BJ (cell line): ENCODE data around the gene RNF208. TPM values are rescaled to one million over a fixed set of nuclear protein-coding genes. Genes with fewer than 3 reads are reported as not detected.

Experiments
- CTCF ChIA-PET: fragments of 350-600 bp; formaldehyde crosslinking; extraction: SDS; loops from one replicate; lab custom pipeline; 2021; ENCODE audit warnings: antibody characterized with exemption, inconsistent platforms; lab: Yijun Ruan, JAX
- POLR2A ChIA-PET: fragments of 300-600 bp; sonication (Branson Sonifier 250); formaldehyde crosslinking; extraction: SDS; loops from one replicate; lab custom pipeline; 2021; ENCODE audit warnings: antibody characterized with exemption; lab: Charles Lee
- DNase-seq: peaks from one replicate; pipeline ENCODE4 v3.0.0-alpha.2; 2011; ENCODE audit warnings: low read depth
- H3K27me3 ChIP-seq: 2 replicates; pipeline ENCODE4 v1.6.0; 2011; ENCODE audit warnings: low read length; ENCODE audit not compliant: control insufficient read depth, insufficient read depth
- H3K36me3 ChIP-seq: 2 replicates; pipeline ENCODE4 v1.5.1; 2011; ENCODE audit warnings: low read length; ENCODE audit not compliant: control insufficient read depth, insufficient read depth
- H3K4me3 ChIP-seq: 2 replicates; pipeline ENCODE4 v1.5.1; 2011; ENCODE audit warnings: low read depth, mild to moderate bottlenecking, control low read depth, low read length
- polyA plus RNA-seq: library from polyadenylated mRNA; depleted of rRNA; stranded (reverse); fragments of >200 nt; gene quantifications from 2 replicates; pipeline ENCODE4 v1.2.3, GENCODE V29; 2011; rRNA removed
- TF ChIP-seq, protein P1 (sequence below): IDR thresholded peaks from 2 replicates; pipeline ENCODE4 v1.5.1; 2011; ENCODE audit warnings: low read depth, mild to moderate bottlenecking, control low read depth, inconsistent platforms, low read length, moderate library complexity; ENCODE audit not compliant: insufficient read depth

RNF208 gene
- polyA plus RNA-seq, 1 experiment, result 0.39 TPM

DNA sequence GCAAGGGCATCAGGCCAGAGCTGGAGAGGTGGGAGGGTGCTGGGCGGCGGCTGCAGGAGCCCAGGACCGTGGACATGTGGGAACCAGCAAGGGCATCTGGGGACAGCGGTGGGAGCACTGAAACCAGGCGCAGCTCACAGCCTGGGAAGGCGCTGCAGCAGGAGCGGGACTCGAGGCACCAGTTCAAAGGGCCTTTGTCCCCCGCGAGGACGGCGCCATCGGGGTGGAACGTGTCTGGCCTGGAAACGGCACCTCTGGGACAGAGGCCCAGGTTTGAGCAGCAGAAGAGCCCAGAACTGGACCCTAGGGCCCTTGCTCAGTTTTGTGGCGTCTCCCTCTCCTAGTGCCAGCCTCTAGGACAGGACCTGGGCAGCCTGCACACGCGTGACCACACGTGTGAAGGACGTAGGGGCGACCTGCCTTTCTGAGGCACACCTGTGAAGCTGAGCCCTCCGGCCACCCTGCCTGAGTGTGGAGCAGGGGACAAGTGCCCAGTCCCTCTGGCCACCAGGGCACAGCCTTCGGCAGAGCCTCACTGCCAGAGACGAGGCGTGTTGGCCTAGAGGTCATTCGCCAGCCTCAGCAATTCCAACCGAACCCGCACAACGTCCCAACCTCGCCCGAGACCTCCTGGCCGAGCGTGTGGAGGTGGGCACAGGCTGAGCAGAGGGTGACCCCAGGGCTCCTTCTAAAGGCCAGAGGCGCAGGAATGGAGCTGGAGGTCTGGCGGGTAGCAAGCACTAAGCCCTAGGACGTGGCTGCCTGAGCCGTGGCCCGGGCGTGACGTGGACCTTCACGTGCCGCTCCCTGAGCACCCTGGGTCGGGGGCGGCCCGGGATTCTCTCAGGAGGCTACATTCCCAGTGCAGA, 48.0 kb downstream of the RNF208 start:
- ChIA-PET POLR2A (no interaction called here), CTCF (interaction anchor here (0.9 to 1.0 kb wide), 3 partner anchors 24 to 63 kb away, joined by 3 read pairs; no protein-coding TSS in a partner anchor)
- no peak for DNase-seq
- H3K36me3 ChIP-seq, result peaks cover 7% of the 10 kb centered on the region
- no peak overlapping the region for H3K4me3 ChIP-seq
- H3K27me3 ChIP-seq, result peaks cover 13% of the 10 kb centered on the region
- TF ChIP-seq, protein P1, sequence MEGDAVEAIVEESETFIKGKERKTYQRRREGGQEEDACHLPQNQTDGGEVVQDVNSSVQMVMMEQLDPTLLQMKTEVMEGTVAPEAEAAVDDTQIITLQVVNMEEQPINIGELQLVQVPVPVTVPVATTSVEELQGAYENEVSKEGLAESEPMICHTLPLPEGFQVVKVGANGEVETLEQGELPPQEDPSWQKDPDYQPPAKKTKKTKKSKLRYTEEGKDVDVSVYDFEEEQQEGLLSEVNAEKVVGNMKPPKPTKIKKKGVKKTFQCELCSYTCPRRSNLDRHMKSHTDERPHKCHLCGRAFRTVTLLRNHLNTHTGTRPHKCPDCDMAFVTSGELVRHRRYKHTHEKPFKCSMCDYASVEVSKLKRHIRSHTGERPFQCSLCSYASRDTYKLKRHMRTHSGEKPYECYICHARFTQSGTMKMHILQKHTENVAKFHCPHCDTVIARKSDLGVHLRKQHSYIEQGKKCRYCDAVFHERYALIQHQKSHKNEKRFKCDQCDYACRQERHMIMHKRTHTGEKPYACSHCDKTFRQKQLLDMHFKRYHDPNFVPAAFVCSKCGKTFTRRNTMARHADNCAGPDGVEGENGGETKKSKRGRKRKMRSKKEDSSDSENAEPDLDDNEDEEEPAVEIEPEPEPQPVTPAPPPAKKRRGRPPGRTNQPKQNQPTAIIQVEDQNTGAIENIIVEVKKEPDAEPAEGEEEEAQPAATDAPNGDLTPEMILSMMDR, result no peak

DNA sequence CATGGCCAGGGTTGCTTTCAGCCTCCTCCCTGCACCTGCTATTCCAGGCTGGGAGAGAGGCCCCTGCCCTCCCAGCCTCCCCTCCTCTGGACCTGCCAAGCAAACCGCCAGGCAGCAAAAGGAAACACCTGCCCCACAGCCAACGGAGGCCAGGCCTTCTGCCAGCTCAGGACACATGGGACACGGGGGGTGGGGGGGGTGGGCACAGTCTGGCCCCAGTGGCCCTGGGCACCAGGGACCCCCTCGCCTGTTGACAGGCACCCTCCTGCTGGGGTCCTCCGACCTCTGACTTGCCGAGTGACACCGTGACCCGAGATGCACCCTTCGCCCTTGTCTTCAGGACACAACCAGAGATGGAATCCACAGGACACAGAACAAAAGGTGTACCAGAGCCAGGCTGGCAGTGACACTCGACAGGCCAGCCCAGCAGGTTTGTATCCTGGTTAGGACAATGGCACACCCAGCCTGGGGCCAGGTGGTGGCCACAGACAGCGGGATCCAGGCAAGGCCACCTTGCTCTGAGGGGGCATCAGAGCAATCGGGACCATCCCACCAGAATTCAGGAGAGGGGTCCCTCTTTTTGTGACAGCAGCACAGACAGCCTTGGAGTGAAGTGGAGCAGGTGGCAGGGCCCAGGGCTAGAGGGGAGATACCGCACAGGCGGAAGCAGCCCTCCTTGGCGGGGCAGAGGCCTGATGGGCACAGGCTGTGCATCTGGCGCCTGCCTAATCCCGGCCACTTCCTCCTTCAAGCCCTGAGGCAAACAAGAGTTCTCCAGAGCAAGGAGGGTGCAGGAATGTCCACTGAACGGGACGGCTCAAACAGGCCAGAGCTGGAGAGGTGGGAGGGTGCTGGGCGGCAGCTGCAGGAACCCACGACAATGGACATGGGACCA, 48.9 kb downstream of the RNF208 start:
- H3K27me3 ChIP-seq, result peaks cover 15% of the 10 kb centered on the region
- TF ChIP-seq, protein P1, result no peak
- H3K36me3 ChIP-seq, result peaks cover 2% of the 10 kb centered on the region
- no peak for DNase-seq
- POLR2A ChIA-PET, result no interaction called here
- no peak overlapping the region for H3K4me3 ChIP-seq
- CTCF ChIA-PET, result interaction anchor here (1.0 kb wide), 1 partner anchor 64 kb away, joined by 3 read pairs; no protein-coding TSS in a partner anchor

DNA sequence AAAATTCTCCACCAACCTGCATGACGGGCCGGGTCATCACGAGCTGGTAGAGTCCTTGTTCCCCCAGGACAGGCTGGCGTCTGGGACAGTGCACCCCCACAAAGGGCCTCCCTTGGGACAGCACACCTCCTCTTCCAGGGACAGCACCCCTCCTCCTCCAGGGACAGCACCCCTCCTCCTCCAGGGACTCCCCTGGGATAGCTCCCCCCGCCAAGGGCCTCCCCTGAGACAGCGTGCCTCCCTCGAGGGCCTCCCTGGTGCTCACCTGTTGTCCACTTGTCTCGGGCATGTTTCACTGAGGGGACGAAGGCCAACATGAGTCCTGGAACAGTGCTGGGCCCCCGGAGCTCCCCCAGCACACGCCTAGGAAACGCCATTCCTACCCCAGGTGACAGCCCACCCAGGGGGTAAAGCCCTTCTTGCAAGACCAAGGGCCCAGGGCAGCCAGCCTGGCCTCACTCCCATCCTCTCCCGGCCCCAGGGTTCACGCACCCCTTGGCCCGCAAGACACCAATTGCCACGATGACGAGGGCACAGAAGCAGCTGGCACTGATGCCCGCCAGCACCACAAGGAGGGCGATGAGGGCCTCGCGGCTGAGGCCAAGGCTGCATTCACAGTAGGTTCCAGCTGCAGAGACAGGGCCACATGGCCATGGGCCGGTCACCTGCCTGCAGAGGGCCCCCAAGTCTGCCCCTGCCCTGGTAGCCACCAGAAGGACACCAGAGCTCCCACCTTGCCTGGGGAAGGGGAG, 50.7 kb downstream of the RNF208 start:
- CTCF ChIA-PET, result interaction anchor here (1.3 kb wide), 2 partner anchors 11 to 16 kb away, joined by 3 read pairs; no protein-coding TSS in a partner anchor
- TF ChIP-seq, protein P1, result no peak
- Histone ChIP-seq H3K36me3 (peaks cover under 1% of the 10 kb centered on the region; the same call in 1 of the 2 replicates), H3K27me3 (peaks cover 26% of the 10 kb centered on the region), H3K4me3 (no peak overlapping the region)
- POLR2A ChIA-PET, result interaction anchor here (0.6 kb wide), 1 partner anchor 9 kb away, joined by 3 read pairs; no protein-coding TSS in a partner anchor
- no peak for DNase-seq

DNA sequence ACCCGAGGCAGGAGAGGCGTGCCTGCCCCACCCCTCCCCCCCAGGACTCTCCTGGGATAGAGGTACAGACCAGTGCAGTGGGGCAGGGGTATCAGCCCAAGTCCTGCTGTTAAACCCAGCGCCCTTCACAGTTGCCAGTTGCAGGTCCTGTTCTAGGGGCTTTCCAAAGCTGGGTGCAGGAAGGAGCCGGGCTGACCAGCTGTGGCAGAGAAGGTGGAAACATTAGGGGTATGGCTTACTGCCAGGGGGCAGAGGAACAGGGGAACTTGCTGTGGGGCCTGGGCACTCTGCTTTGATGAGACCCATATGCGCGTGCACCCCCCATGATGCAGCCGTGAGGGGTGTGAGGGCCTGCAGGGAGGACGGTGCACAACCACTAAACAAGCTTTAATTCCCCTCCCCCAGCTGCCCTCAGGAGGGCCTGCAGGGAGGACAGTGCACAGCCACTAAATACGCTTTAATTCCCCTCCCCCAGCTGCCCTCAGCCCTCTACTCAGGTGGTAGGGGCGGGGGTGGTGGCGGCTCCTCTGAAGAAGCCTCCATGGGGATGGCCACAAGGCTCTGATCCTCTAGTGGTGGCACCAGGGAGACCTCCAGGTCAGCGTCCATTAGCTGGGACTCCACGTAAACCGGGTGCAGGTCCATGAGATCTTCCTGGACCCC, 51.4 kb downstream of the RNF208 start:
- no peaks in the 10 kb centered on the region for H3K36me3 ChIP-seq
- POLR2A ChIA-PET, result interaction anchor here (0.6 kb wide), 1 partner anchor 9 kb away, joined by 3 read pairs; no protein-coding TSS in a partner anchor
- peaks cover 28% of the 10 kb centered on the region for H3K27me3 ChIP-seq
- H3K4me3 ChIP-seq, result no peak overlapping the region
- no peak for DNase-seq
- CTCF ChIA-PET, result interaction anchor here (1.3 kb wide), 1 partner anchor 10 kb away, joined by 3 read pairs; no protein-coding TSS in a partner anchor
- TF ChIP-seq, protein P1, result no peak

Other genes starting within 250 kb of the RNF208 start
- gene PTGDS, start 244.7 kb downstream of the RNF208 start, polyA plus RNA-seq, result 0.31 and 0.58 TPM in 2 replicates
- gene LCNL1, start 239.2 kb downstream of the RNF208 start, polyA plus RNA-seq, result 0.01 and 0.06 TPM in 2 replicates
- gene PAXX, start 229.8 kb downstream of the RNF208 start, polyA plus RNA-seq, result 10.3 and 11.8 TPM in 2 replicates
- 3.9 and 4.0 TPM in 2 replicates for gene CLIC3, start 225.7 kb downstream of the RNF208 start, polyA plus RNA-seq
- 8.7 and 16.0 TPM in 2 replicates for gene ABCA2, start 194.0 kb downstream of the RNF208 start, polyA plus RNA-seq
- gene FUT7, start 190.2 kb downstream of the RNF208 start, polyA plus RNA-seq, result not detected in 2 replicates
- gene NPDC1, start 176.1 kb downstream of the RNF208 start, polyA plus RNA-seq, result 21.8 and 31.9 TPM in 2 replicates
- not detected in 2 replicates for gene ENTPD2, start 168.2 kb downstream of the RNF208 start, polyA plus RNA-seq
- 5.1 and 8.6 TPM in 2 replicates for gene SAPCD2, start 151.7 kb downstream of the RNF208 start, polyA plus RNA-seq
- 2.8 and 5.6 TPM in 2 replicates for gene UAP1L1, start 144.7 kb downstream of the RNF208 start, polyA plus RNA-seq
- gene MAN1B1, start 135.3 kb downstream of the RNF208 start, polyA plus RNA-seq, result 53.0 and 80.0 TPM in 2 replicates
- 66.7 and 94.4 TPM in 2 replicates for gene DPP7, start 107.5 kb downstream of the RNF208 start, polyA plus RNA-seq
- gene GRIN1, start 83.1 kb downstream of the RNF208 start, polyA plus RNA-seq, result 0.04 and 0.10 TPM in 2 replicates
- gene LRRC26, start 52.2 kb downstream of the RNF208 start, polyA plus RNA-seq, result not detected in 2 replicates
- not detected in 2 replicates for gene TMEM210, start 50.2 kb downstream of the RNF208 start, polyA plus RNA-seq
- gene ANAPC2, start 33.7 kb downstream of the RNF208 start, polyA plus RNA-seq, result 14.6 and 25.5 TPM in 2 replicates
- 53.8 and 81.4 TPM in 2 replicates for gene SSNA1, start 33.6 kb downstream of the RNF208 start, polyA plus RNA-seq
- 2.9 and 3.5 TPM in 2 replicates for gene TPRN, start 21.5 kb downstream of the RNF208 start, polyA plus RNA-seq
- gene TMEM203, start 16.6 kb downstream of the RNF208 start, polyA plus RNA-seq, result 37.8 and 43.8 TPM in 2 replicates
- 4.4 and 7.1 TPM in 2 replicates for gene NDOR1, start 16.5 kb downstream of the RNF208 start, polyA plus RNA-seq
- gene CYSRT1, start 2.9 kb upstream of the RNF208 start, polyA plus RNA-seq, result 0.58 and 0.74 TPM in 2 replicates
- not detected in 2 replicates for gene RNF224, start 5.3 kb upstream of the RNF208 start, polyA plus RNA-seq
- gene SLC34A3, start 8.7 kb upstream of the RNF208 start, polyA plus RNA-seq, result not detected in 2 replicates
- 263 and 385 TPM in 2 replicates for gene TUBB4B, start 19.0 kb upstream of the RNF208 start, polyA plus RNA-seq
- not detected in 2 replicates for gene STPG3, start 29.0 kb upstream of the RNF208 start, polyA plus RNA-seq
- gene NELFB, start 33.1 kb upstream of the RNF208 start, polyA plus RNA-seq, result 26.6 and 51.9 TPM in 2 replicates
- 16.9 and 23.8 TPM in 2 replicates for gene TOR4A, start 55.5 kb upstream of the RNF208 start, polyA plus RNA-seq
- 0.17 TPM in 2 replicates for gene NRARP, start 80.0 kb upstream of the RNF208 start, polyA plus RNA-seq
- gene EXD3, start 200.9 kb upstream of the RNF208 start, polyA plus RNA-seq, result 4.9 and 5.4 TPM in 2 replicates
- gene NOXA1, start 201.2 kb upstream of the RNF208 start, polyA plus RNA-seq, result 0.20 and 0.32 TPM in 2 replicates
- gene ENTPD8, start 219.1 kb upstream of the RNF208 start, polyA plus RNA-seq, result not detected in 2 replicates
- gene NSMF, start 237.1 kb upstream of the RNF208 start, polyA plus RNA-seq, result 21.5 and 35.7 TPM in 2 replicates